Ecto neural progenitor cell (in vitro differentiated cells): Measurements from ENCODE around the gene KCNQ4.

Experiments
- DNase-seq: peaks from one replicate; pipeline ENCODE4 v3.0.0-alpha.2; 2018; ENCODE audit warnings: low spot score

The KCNQ4 gene

GRCh38 chr1:40795811-40796586, 12.4 kb downstream of the KCNQ4 start:
- DNase-seq: no peak

- DNase-seq: no peak
Measured at GRCh38 chr1:40796939-40797667, 13.5 kb downstream of the KCNQ4 start.

DNA sequence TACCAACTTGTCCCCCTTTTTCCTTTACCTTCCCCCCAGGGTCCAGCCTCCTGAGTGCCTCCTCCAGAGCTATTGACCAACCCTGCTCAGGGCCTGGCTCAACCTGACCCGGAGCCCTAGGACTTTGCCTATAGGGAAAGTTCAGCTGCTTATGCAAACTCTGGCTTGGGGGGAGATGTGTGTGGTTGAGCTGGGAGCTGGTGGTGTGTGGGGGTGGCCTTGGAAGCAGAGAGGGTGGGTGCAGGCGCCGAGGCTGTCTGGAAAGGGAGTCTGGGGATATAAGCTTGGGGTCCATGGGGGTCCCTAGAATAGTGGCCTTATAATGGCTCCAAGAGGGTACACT, 14.1 kb downstream of the KCNQ4 start:
- DNase-seq: no peak

- DNase-seq: no peak
Measured at GRCh38 chr1:40798366-40799281, 15.0 kb downstream of the KCNQ4 start.

GRCh38 chr1:40799351-40799867, 15.8 kb downstream of the KCNQ4 start:
- no peak for DNase-seq

DNA sequence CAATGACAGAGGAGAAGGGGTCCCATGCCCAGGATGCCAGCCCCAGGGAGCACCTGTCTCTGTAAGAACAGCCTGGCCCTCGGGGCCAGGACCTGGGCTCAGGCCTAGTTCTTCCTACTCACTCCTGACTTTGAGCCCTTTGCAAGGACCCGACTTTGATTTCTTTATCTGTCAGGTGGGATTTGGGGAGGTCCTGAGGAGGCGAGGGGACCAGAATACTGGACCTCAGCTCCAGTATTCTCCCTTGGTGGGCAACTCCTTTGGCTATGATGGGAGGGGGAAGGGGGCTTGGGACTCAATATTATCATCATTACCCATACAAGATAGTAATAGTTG, 18.1 kb downstream of the KCNQ4 start:
- DNase-seq: no peak

DNA sequence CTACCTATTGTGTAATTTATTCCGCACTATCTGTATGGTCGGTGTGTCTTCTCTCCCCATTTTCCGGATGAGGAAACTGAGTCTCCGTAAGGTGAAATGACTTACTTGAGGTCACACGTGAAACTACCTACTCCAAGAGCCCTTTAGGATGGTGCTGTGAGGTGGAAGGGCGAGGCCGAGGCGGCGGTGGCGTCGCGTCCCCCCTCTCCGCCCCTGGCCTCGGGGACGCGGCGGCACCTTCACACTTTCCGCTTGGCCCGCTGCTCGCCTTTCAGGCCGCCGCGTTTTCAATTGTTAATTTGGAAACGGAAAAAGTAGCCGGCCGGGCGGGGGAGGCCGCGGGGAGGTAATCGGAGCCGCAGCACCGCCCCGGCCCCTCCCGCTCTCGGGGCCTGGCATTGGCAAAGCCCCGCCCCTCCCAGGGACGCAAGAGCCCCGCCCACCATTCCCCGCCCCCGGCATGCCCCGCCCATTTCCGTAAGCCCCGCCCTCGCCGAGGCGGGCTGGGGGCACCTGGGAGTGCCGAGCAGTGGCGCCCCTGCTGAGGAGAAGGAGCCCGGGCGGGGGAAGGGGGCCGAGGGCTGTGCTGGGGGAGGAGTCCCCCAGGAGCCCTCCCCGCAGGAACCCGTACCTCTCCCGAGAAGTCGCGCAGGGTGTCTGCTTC, 18.6 kb downstream of the KCNQ4 start:
- DNase-seq: peak; percentile 94

- DNase-seq: no peak
Measured at GRCh38 chr1:40802742-40803113, 19.1 kb downstream of the KCNQ4 start.

DNA sequence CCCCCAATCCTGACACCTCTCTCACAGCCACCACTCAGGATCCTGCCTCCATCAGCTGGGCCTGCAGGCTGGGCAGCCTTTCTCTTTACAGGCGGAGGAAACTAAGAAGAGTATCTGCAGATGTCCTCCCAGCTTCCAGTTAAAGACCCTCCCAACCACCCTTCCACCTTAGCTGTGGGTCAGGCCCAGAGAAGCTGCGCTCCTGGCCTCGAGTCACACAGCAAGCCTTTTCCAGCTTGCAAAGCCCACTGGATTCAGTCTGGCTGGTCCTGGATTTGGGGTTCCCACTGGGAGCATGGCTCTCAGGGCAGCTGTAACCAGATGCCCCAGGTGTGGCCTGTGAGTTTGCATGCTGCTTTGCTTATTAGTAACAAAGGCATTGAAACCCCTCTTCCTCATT, 19.9 kb downstream of the KCNQ4 start:
- no peak for DNase-seq

DNA sequence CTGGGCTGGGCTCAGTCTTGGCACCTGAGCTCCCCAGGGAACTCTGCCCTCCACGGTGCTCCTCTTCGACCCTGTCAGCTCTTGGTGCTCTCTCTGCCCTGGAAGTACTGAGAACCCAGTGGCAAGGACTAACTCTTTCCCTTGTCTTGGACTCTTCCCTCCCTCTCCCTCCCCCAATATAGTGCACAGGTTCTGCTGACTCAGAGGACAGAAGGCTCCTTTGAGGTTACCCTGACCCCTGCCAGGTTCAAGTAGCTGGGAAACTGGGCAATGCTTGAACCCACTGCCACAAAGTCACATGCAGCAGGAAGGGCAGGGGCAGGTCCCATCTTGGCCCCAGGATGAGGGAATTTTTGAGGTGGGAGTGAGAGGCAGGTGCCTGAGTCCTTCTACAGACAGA, 20.3 kb downstream of the KCNQ4 start:
- no peak for DNase-seq

DNA sequence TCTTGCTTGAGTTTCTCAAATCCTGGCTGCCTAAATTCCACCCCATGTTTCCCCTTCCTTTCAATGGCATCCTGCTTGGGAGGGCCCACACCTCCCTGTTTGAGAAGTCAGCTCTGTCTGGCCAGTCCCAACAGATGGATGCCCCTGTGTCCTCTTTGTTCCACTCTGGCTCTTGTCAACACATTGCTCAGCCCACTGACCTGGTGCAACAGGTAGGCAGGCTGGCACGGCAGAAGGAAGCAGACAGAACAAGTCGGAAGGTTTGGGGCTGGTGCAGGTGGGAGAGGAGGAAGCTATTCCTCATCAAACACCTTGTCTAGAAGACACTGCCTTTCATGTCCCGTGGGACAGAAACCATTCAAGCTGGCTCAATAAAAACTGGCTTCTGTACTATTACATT, 22.7 kb downstream of the KCNQ4 start:
- no peak for DNase-seq

DNA sequence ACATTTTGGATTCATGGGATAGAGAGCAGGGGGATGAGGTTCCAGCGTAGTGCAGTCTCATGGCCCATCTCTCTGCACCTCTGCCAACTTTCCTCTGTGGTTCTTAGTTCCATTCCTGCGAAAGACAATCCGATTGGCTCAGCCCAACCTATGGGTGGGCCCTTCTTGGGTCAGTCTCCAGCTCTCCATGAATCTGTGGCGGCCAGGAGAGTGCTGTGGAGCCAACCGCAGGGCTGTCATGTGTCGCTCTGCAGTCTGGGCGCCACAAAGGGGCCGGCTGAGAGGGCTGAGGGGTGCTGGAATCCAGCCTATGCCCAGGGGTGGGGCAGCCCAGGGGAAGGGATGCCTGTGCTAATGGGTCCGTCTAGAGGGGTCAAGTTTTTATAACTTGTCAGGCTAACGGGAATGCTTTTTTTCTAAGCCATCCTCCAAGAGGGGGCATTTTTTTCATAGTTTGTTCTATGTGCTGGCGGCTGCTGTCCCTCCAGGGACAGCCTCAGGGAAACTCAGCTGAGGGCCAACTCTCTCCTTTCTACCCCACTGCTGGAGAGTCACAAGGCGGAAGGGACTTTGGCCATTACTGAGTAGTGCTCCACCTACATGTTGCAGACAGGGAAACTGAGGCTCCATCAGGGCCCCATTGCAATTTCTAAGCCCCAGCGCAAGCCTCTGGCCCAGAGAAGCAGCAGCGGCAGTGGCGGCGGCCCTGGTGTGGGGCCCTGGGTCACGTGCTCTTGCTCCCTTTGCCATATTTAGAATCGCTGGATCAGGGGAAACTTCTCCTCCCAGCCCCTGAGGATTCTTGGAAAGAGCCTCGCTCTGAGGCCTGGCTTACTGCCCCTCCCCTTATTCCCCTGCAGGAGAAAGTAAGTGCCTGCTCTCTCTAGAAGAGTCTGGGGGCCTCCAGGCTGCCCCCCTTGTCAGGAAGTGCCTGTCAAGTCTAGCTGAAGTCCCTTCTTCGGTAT, 23.4 kb downstream of the KCNQ4 start:
- DNase-seq: no peak

- no peak for DNase-seq
Measured at GRCh38 chr1:40808002-40808401, 24.4 kb downstream of the KCNQ4 start.

DNA sequence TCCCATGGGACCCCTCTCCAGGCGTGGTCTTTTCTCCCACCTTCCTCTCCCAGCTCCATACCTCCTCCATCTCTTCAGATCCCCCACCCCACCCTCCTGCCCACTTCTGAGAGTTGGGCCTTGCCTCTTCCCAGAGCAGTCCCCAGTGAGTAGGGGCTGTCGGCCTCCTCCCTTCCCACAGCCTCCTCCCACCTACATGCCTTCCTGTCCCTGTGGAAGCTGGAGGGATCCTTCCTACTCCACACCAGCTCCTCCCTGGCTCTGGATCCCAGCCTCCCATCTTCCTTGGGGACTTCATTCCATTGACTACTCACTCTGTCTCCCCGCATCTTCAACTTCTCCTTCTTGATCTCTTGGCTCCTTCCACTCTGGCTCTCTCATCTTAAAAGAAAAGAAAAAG, 24.9 kb downstream of the KCNQ4 start:
- no peak for DNase-seq

GRCh38 chr1:40808909-40809308, 25.3 kb downstream of the KCNQ4 start:
- no peak for DNase-seq

GRCh38 chr1:40810927-40811326, 27.3 kb downstream of the KCNQ4 start:
- DNase-seq: no peak

GRCh38 chr1:40815420-40815819, 31.8 kb downstream of the KCNQ4 start:
- no peak for DNase-seq

DNA sequence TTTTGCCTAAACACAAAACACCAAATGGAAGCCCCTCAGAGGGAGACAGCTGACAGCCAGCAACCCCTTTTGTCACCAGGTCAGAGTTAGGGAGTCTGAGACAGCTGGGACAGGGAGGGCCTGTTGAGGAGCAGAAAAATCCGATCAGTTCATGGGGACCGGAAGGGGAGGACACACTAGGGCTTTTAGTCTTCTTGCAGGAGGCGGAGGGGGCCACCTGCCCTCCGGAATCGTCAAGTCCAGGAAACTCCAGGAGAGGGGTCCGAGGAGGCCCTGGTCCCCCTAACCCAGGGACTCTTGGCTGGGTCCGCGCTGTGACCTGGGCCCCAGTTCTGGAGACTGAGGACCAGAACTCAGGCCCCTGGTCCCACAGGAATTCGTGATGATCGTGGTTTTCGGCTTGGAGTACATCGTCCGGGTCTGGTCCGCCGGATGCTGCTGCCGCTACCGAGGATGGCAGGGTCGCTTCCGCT, 34.2 kb downstream of the KCNQ4 start:
- DNase-seq: no peak

DNA sequence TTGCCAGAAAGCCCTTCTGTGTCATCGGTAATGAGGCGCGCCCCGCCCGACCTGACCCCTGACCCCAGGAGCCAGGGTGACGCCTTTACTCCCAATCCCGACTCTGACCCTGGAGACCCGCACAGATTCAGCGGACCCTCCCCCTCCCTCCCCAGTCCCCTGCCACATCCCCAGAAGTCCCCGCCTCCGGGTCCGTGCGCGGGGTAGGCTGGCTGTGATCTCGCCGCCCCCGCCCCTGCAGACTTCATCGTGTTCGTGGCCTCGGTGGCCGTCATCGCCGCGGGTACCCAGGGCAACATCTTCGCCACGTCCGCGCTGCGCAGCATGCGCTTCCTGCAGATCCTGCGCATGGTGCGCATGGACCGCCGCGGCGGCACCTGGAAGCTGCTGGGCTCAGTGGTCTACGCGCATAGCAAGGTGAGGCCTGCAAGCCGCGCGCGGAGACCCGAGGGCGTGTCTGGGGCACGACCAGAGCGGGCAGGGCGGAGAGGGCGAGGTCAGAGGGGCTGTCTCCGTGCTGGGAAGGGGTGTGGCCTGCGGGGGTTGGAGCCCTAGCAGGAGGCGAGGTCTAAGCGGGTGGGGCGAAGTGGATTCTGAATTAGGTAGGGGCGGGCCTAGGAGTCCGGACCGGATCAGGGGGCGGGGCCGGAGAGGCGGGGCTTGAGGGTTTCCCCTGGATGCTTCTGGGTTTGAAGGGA, 34.8 kb downstream of the KCNQ4 start:
- DNase-seq: peak; percentile 91

DNA sequence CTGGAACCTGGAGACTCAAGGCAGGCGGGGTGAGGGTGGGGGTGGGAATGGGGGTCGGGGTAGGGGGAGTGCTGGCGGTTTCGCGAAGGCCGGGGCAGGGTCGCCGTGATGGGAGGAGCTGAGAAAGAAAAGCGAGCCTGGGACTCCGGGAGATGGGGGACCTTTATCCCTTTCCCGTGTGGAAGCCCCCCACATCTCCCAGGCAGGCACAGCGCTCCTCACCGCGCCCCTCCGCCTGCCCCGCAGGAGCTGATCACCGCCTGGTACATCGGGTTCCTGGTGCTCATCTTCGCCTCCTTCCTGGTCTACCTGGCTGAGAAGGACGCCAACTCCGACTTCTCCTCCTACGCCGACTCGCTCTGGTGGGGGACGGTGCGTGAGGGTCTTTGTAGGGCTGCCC, 35.5 kb downstream of the KCNQ4 start:
- no peak for DNase-seq
